Central memory CD4-positive, alpha-beta T cell (primary cell): Measurements from ENCODE around the gene ASIC4.

Experiments
- DNase-seq: peaks from one replicate; pipeline ENCODE4 v3.0.0; 2022

Gene ASIC4

GRCh38 chr2:219498280-219499057 is 15.8 kb upstream of the ASIC4 start, which contains the start of gene GMPPA:
Gene GMPPA (plus strand): TSS chr2:219498891. CDS start chr2:219499976, 1,085 bp downstream.
- peak; percentile 91 for DNase-seq

- no peak for DNase-seq
Measured at GRCh38 chr2:219499058-219499307, 15.3 kb upstream of the ASIC4 start.

GRCh38 chr2:219499555-219499954 is 14.7 kb upstream of the ASIC4 start:
- no peak for DNase-seq

GRCh38 chr2:219500135-219500534 is 14.1 kb upstream of the ASIC4 start:
- no peak for DNase-seq

GRCh38 chr2:219501849-219502248 is 12.4 kb upstream of the ASIC4 start:
- no peak for DNase-seq

- no peak for DNase-seq
Measured at GRCh38 chr2:219502618-219503017, 11.7 kb upstream of the ASIC4 start.

- no peak for DNase-seq
Measured at GRCh38 chr2:219505585-219505984, 8.7 kb upstream of the ASIC4 start.

GRCh38 chr2:219506153-219506801 is 8.0 kb upstream of the ASIC4 start:
- no peak for DNase-seq

- DNase-seq = no peak
Measured at GRCh38 chr2:219506802-219507526, 7.3 kb upstream of the ASIC4 start.

GRCh38 chr2:219507581-219508443 is 6.5 kb upstream of the ASIC4 start:
- DNase-seq = no peak

- no peak for DNase-seq
Measured at GRCh38 chr2:219508444-219508734, 5.9 kb upstream of the ASIC4 start.

- no peak for DNase-seq
Measured at GRCh38 chr2:219508971-219509779, 5.1 kb upstream of the ASIC4 start.

- DNase-seq = peak; percentile 39
Measured at GRCh38 chr2:219509780-219510511, 4.3 kb upstream of the ASIC4 start.

GRCh38 chr2:219510512-219511135 is 3.7 kb upstream of the ASIC4 start:
- DNase-seq = no peak

- no peak for DNase-seq
Measured at GRCh38 chr2:219511547-219512325, 2.5 kb upstream of the ASIC4 start.

GRCh38 chr2:219512524-219513216 is 1.6 kb upstream of the ASIC4 start:
- DNase-seq = no peak

- no peak for DNase-seq
Measured at GRCh38 chr2:219513787-219514186, 495 bp upstream of the ASIC4 start.

GRCh38 chr2:219514836-219515235 is 554 bp downstream of the ASIC4 start:
- DNase-seq = no peak

- no peak for DNase-seq
Measured at GRCh38 chr2:219515874-219516629, 1.8 kb downstream of the ASIC4 start.
